HK-2 (cell line): ENCODE results near the gene CISH.

Experiments used
- DNase-seq: peaks from one replicate; pipeline ENCODE4 v3.0.0-alpha.2; 2018; ENCODE audit not compliant: unreplicated experiment

The CISH gene

DNA sequence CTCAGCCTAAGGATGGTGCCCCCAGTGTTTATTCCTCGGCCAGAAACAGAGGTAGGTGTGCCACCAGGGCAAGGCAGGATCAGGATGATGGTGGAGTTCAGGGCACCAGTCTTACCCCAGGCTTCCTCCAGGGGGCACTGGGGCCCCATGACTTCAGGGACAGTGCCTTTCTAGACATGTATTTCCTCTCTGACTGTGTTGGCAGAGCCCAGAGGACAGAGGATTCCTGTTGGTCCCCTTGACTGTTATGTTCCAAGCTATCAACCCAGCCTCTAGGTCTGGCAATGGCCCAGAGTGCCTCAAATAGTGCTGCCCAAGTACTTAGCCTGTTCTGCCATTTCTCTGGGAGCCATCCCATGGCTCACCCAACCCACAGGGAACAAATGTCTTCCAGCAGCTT lies 39.4 kb downstream of the CISH start:
- DNase-seq, result peak; percentile 60

DNA sequence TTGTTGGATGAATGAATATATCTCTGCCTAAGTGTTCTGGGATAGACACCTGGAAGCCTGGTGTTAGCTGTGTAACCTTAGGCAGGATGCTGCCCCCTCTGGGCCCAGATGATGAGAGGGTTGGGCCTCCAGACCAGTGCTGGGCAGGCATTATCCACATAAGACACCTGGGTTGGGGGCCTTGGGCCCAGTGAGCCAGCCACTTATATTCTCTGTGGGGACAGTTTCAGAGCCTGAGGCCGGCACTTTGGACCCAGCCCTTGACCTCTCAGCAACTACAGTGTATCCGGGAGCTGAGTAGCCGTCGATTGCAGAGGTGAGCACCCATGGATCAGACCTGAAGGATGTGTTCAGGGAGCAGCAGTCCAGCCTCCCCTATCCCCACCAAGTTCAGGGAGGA lies 40.1 kb downstream of the CISH start:
- DNase-seq, result no peak

DNA sequence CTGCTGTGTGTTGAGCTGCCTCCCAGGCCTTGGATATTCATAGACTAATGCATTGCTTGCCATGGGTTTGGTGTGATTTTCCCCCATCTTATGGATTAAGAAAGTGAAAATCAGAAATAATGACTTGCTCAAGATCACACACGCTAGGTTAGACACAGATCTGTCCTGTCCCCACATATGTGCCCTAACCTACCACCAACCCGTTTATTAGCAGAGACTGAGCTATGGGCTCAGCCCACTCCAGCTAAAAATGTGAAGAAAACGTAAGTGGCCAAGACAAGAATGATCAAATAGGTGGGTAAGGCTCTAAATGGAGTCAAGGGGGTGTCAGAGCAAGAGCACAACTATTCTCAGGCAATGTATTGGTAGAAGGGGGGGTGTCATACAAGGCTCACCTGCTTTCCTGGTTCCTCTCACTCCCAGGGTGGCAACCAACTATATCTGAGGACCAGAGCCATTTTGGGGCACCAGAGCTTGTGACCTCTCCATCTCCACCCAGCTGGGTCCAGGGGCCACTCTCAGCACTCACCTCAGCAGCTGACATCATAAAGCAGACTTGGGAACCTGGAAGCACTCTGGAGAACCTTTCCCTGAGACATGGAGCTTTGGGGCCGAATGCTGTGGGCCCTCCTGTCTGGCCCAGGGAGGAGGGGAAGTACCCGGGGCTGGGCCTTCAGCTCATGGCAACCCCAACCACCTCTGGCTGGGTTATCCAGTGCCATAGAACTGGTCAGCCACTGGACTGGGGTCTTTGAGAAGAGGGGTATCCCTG lies 40.9 kb downstream of the CISH start:
- DNase-seq, result no peak

DNA sequence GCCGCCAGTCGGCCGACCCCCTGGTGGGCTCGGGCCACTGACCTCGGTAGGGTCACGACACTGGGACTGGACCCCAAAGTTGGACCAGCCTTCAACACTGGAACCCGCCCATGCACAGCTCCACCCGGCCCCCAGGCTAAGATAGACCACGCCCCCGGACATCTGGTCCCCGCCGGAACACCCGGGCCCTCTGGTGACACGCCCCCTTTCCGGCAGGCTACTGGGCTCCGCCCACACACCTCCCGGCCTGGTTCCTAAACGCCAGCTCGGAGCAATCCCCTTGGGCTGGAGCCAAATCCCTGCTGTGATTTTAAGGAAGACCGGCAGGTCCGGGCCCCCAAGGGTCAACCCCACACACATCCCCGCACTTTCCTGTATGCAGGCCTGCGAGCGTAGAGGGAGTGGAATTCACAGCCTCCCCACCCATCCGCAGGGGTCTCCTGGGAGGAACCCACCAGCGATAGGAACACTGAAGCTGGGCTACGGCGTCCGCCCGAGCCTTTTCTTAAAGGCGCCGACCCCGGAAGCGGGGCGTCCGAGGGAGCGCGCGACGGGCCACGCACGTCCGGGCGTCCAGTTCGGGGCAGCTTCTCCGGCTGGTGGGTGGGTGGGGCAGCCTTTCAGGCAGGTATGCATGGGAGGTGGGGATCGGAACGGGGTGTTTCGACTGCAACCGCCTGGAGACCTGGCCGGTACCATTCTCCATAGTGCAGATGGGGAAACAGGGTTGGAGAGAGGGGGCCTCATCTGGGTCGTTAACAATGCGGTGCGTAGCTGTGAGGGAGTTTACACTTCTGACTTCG lies 42.4 kb downstream of the CISH start, which contains the start of gene HEMK1:
HEMK1 (plus strand) TSS at position 576 of the 803 bp plus-strand sequence. CDS start 1,583 bp downstream, outside the sequence.
- peak; percentile 91 for DNase-seq

DNA sequence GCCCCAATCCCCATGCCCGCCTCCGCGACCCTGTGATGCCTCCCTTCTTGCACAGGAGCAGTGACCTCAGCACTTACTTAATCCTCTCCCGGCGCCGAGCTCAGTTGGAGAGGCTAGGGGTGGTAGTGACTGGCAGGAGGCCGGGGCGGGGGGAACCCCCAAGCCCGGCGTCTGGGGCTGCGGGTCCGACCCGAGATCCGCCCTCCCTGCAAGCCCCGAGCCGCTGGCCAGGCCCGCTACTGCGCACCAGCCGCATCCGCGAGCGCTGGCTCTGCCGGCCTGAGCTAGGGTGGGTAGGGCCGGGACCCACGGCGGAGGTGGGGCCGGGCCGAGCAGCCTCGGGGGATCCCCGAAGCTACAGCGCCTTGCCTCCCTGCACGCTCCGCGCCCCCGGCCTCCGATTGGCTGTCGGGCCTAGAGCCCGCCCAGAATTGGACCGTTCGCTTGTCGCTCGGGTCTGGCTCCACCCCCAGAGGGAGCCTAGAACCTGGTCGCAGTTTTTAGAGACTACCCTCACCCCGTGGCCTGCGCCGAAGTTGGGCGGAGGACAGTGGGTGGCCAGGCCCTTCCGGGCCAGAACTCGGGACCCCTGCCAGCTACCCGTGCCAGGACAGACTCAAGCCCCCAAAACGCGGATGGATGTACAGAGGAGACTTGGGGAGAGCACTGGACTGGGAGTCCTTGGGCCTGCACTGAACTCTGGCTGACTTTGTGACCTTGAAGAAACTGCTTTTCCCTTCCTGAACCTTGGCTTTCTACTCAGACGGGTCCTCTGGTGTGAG lies 44.0 kb downstream of the CISH start, which contains the start of gene C3orf18:
C3orf18 (minus strand) TSS at position 362 of the 782 bp plus-strand sequence. CDS start 2,048 bp downstream, outside the sequence.
- peak; percentile 86 for DNase-seq

DNA sequence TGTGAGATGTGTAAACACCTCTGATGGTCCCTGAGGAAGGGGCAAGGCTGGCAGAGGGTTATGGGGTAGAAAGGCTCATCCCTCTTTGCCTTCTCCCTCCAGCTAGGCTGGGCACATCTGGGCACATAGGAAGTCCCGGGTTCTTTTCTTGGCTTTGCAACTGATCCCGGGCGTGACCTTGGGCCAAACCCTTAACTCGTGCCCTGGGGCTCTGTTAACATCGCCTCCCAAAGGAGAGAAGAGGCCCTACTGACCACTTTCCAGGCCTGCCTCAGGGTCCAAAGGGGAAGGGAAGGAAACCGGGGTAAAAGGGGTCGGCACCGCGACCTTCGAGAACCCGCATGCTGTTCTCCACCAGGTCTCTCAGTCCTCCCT lies 44.6 kb downstream of the CISH start:
- DNase-seq, result no peak

DNA sequence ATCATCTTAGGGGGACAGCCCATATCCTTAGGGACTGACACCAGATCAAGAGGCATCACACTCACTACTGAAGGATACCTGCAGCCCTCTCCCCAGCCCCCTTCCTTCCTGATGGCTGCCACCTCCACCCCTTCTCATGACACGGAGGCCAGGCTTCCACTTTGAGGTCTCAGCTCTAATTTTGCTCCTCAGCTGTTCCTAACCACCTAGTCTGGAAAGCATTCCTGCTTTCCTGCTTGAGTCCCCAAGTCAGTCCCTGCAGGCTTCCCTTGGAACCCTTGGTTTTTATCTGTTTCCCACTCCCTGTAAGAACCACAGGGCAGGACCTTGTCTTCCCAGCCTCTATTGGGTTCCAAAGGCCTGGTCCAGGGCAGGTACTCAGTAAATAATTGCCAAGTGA lies 47.3 kb downstream of the CISH start:
- DNase-seq, result no peak

DNA sequence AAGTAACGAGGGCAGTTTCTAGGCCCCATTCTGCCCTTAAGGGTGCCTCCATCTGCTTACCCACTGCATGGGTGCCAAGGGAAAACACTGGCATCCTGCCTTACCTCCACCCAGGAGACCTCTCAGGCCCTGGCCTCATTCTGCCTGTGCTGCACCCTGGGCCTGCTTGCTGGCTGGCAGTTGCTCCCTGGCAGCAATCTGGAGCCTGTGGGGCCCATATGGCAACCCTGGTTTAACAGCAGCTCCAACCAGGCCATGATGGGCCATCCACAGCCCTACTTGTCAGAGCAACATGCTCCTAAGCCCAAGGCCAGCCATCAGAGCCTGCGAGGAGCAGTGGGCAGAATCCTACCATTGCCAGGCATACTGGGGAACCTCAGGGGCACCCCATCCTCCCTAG lies 47.7 kb downstream of the CISH start:
- DNase-seq, result no peak

DNA sequence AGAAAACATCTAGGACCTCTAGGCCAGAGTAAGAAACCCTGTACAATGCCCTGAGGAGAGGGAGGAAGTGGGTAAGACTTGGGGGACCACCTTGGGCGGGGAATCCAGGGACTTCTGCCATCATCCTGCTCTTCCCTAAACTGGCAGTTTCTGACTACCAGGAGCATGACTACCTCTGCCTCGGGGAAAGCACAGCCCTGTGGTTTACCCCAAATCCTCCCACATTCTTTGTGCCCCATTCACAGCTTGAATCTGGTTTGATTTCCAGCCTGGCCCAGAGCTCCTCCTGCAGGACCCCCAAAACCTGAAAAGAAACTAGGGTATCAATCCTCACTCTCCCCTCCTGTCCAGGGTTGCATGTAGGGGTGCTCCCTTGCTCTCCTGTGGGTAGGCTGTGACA lies 48.7 kb downstream of the CISH start:
- DNase-seq, result no peak

DNA sequence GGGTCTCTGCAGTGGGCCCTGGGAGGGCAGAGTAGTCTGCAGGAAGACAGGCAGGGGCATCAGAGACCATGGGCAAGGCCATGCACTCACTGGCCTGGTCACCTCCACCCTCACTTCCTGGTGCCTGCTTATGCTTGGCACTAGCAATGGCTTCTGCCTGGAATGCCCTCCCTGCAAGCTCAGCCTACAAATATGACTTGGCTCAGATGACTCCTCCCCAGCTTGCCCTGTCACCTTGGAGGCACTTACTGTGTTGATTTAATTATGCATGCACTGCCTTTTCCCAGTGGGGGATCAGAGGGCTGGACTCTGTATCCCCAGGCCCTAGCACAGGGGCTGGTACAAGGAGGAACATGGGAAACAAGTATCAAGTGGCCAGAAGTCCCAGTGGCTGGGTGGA lies 51.9 kb downstream of the CISH start:
- no peak for DNase-seq

DNA sequence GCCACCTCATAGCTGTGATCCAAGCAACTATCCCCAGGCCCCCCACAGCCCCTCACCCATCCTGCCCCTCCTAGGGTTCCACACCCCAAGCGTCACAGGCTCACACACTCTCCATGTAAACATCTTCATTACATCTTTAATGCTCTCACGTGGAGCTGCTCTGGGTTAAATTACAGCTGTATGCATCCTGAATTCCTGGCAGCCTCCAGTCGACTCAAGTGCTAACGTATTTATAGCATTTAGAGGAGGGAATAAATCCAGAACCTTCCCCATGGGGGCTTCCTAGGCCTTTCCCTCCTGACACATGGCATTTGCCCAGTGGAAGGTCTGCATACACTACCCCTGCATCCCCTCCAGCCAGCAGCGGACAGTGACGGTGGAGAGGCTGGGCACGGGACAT lies 53.7 kb downstream of the CISH start:
- no peak for DNase-seq

DNA sequence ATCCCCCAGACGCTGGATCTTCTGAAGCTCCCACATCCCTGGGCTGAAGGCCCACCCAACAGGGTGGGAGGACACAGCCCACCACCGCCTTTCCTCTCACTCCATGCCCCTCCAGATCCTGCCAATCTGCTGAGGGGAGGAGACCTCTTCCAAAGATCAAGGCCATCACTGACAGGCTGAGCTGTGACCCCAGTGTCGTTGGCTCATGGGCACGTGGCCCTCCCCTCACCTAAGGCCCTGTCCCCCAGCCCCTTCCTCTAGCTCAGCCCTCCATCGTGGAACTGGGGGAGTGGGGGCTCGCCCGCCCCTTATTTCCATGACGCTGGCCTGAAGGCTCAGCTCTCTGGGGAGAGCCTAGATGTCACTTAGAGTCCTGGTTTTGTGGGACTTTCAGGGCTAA lies 54.5 kb downstream of the CISH start:
- no peak for DNase-seq
